Right lung (tissue), 10 donors: Measurements from ENCODE around the gene TPST1. TPM values are rescaled to one million over a fixed set of nuclear protein-coding genes. Genes with fewer than 3 reads are reported as not detected.
"Not testable (repeated sequence)": the region's sequence is repeated elsewhere in the genome, so short reads cannot be mapped to it uniquely, and the experiment has no call there.

Experiments used
- DNase-seq, 2 donors: peaks; one replicate each; pipeline ENCODE4 v3.0.0-alpha.2; 2013
- long read RNA-seq, 8 donors: transcript quantifications; one replicate each; lab custom pipeline, GENCODE V29; 2026
- polyA plus RNA-seq, 5 donors: library from polyadenylated mRNA; unstranded; fragments of 120-200 nt; gene quantifications; one replicate each; pipeline versions ENCODE4 v1.2.1 to v1.2.3, GENCODE V29; 2013; ENCODE audit warnings: inconsistent platforms in 1 of 5, low replicate concordance in 1 of 5; ENCODE audit not compliant: insufficient read length in 5 of 5, insufficient read depth in 1 of 5

The TPST1 gene
- polyA plus RNA-seq = 10 to 100 TPM; 41.3 to 67.7 (median 54.3) TPM
- long read RNA-seq, donor 1, transcript TPST1-201 (6 exons, 2,116 nt) = major isoform, 16 of 48 reads
- long read RNA-seq, donor 1, partial matches to known transcripts = 27 of 48 reads
- long read RNA-seq, donor 1, other reads (novel, unspliced or antisense) = 5 of 48 reads
- long read RNA-seq, donor 2, partial matches to known transcripts = 14 of 18 reads
- long read RNA-seq, donor 2, other reads (novel, unspliced or antisense) = 0 of 18 reads
- long read RNA-seq, donor 3, transcript TPST1-201 (6 exons, 2,116 nt) = major isoform, 12 of 19 reads
- long read RNA-seq, donor 3, partial matches to known transcripts = 7 of 19 reads
- long read RNA-seq, donor 3, other reads (novel, unspliced or antisense) = 0 of 19 reads
- long read RNA-seq, donor 4, transcript TPST1-201 (6 exons, 2,116 nt) = major isoform, 10 of 26 reads
- long read RNA-seq, donor 4, partial matches to known transcripts = 16 of 26 reads
- long read RNA-seq, donor 4, other reads (novel, unspliced or antisense) = 0 of 26 reads
- long read RNA-seq, donor 5, transcript TPST1-201 (6 exons, 2,116 nt) = major isoform, 20 of 71 reads
- long read RNA-seq, donor 5, partial matches to known transcripts = 51 of 71 reads
- long read RNA-seq, donor 5, other reads (novel, unspliced or antisense) = 0 of 71 reads
- long read RNA-seq, donor 6, transcript TPST1-201 (6 exons, 2,116 nt) = major isoform, 16 of 49 reads
- long read RNA-seq, donor 6, partial matches to known transcripts = 27 of 49 reads
- long read RNA-seq, donor 6, other reads (novel, unspliced or antisense) = 6 of 49 reads
- long read RNA-seq, donor 7, transcript TPST1-201 (6 exons, 2,116 nt) = major isoform, 15 of 42 reads
- long read RNA-seq, donor 7, partial matches to known transcripts = 27 of 42 reads
- long read RNA-seq, donor 7, other reads (novel, unspliced or antisense) = 0 of 42 reads
- long read RNA-seq, donor 8, partial matches to known transcripts = 5 of 8 reads
- long read RNA-seq, donor 8, other reads (novel, unspliced or antisense) = 0 of 8 reads

- DNase-seq = peak; percentile 96 to 97
Measured at GRCh38 chr7:66204822-66205740, at the start of gene TPST1. TPST1 (plus strand) TSS chr7:66205334; CDS start chr7:66240426, 35,092 bp downstream.

- DNase-seq = not testable (repeated sequence)
Measured at GRCh38 chr7:66156035-66156434, 49.1 kb upstream of the TPST1 start.

- DNase-seq = no peak
Measured at GRCh38 chr7:66157060-66157459, 48.1 kb upstream of the TPST1 start.

- no peak for DNase-seq
Measured at GRCh38 chr7:66162622-66163021, 42.5 kb upstream of the TPST1 start.

- DNase-seq = no peak
Measured at GRCh38 chr7:66163186-66163610, 41.9 kb upstream of the TPST1 start.

- no peak for DNase-seq
Measured at GRCh38 chr7:66164356-66164755, 40.8 kb upstream of the TPST1 start.

GRCh38 chr7:66167773-66168387 is 37.3 kb upstream of the TPST1 start:
- peak; percentile 75 to 82 for DNase-seq

GRCh38 chr7:66169616-66170015 is 35.5 kb upstream of the TPST1 start:
- DNase-seq = no peak

GRCh38 chr7:66170309-66171231 is 34.6 kb upstream of the TPST1 start:
- no peak for DNase-seq

GRCh38 chr7:66172536-66173401 is 32.4 kb upstream of the TPST1 start:
- peak; percentile 70 to 75 for DNase-seq

- no peak for DNase-seq
Measured at GRCh38 chr7:66173856-66174255, 31.3 kb upstream of the TPST1 start.

- not testable (repeated sequence) for DNase-seq
Measured at GRCh38 chr7:66175006-66175405, 30.1 kb upstream of the TPST1 start.

- no peak for DNase-seq
Measured at GRCh38 chr7:66176914-66177313, 28.2 kb upstream of the TPST1 start.

- no peak for DNase-seq
Measured at GRCh38 chr7:66178258-66178657, 26.9 kb upstream of the TPST1 start.

GRCh38 chr7:66181329-66181728 is 23.8 kb upstream of the TPST1 start:
- no peak for DNase-seq

- no peak for DNase-seq
Measured at GRCh38 chr7:66181845-66182244, 23.3 kb upstream of the TPST1 start.

GRCh38 chr7:66182920-66183319 is 22.2 kb upstream of the TPST1 start:
- DNase-seq = no peak

- DNase-seq = no peak
Measured at GRCh38 chr7:66183700-66184099, 21.4 kb upstream of the TPST1 start.
